Measurements from ENCODE around the gene TMCC1. TPM values are rescaled to one million over a fixed set of nuclear protein-coding genes. Genes with fewer than 3 reads are reported as not detected.

Gene TMCC1
- total RNA-seq, 4 donors from 2014 or later, result 23.2 to 78.7 (median 54.1) TPM

GRCh38 chr3:129855170-129855831, 38.2 kb downstream of the TMCC1 start:
- Histone ChIP-seq H3K4me3 (no peak overlapping the region), H3K4me1 (no peaks in the 10 kb centered on the region), H3K9me3 (no peaks in the 10 kb centered on the region), H3K27ac (peak overlapping the region; percentile 49 to 70), H3K27me3 (no peaks in the 10 kb centered on the region), H3K36me3 (no peaks in the 10 kb centered on the region)
- DNase-seq, result no peak
- intact Hi-C loops (cut with DNase I; ENCODE audit: low total_unique reads), result no loop called here
- TF ChIP-seq POLR2A (IDR thresholded peaks at IDR 0.05) (no peak), CTCF (IDR thresholded peaks at IDR 0.05) (no peak)

- DNase-seq, result no peak
- TF ChIP-seq POLR2A (IDR thresholded peaks at IDR 0.05), result no peak
- no peak for TF ChIP-seq CTCF (IDR thresholded peaks at IDR 0.05)
- H3K36me3 ChIP-seq, result no peaks in the 10 kb centered on the region
- H3K4me1 ChIP-seq, result no peaks in the 10 kb centered on the region
- peak overlapping the region in 1 of 2 donors; percentile 70 for H3K27ac ChIP-seq
- no peaks in the 10 kb centered on the region for H3K9me3 ChIP-seq
- H3K27me3 ChIP-seq, result no peaks in the 10 kb centered on the region
- intact Hi-C loops (cut with DNase I; ENCODE audit: low total_unique reads), result no loop called here
- no peak overlapping the region for H3K4me3 ChIP-seq
These were observed 39.1 kb downstream of the TMCC1 start for GRCh38 chr3:129854460-129854859.

GRCh38 chr3:129845956-129846355, 47.6 kb downstream of the TMCC1 start:
- TF ChIP-seq POLR2A (IDR thresholded peaks at IDR 0.05), result no peak
- no peak for TF ChIP-seq CTCF (IDR thresholded peaks at IDR 0.05)
- H3K4me1 ChIP-seq, result no peaks in the 10 kb centered on the region
- H3K36me3 ChIP-seq, result no peaks in the 10 kb centered on the region
- no peaks in the 10 kb centered on the region for H3K27me3 ChIP-seq
- intact Hi-C loops (cut with DNase I; ENCODE audit: low total_unique reads), result no loop called here
- DNase-seq, result no peak
- H3K9me3 ChIP-seq, result peaks cover 0 to 5% of the 10 kb centered on the region in 2 donors
- no peak overlapping the region for H3K4me3 ChIP-seq
- H3K27ac ChIP-seq, result no peak overlapping the region

GRCh38 chr3:129840707-129841360, 52.7 kb downstream of the TMCC1 start:
- TF ChIP-seq CTCF (IDR thresholded peaks at IDR 0.05), result no peak
- TF ChIP-seq POLR2A (IDR thresholded peaks at IDR 0.05), result no peak
- no peak overlapping the region for H3K4me3 ChIP-seq
- DNase-seq, result no peak
- no peak overlapping the region for H3K27ac ChIP-seq
- no peaks in the 10 kb centered on the region for H3K27me3 ChIP-seq
- H3K36me3 ChIP-seq, result no peaks in the 10 kb centered on the region
- peaks cover 0 to 5% of the 10 kb centered on the region in 2 donors for H3K9me3 ChIP-seq
- H3K4me1 ChIP-seq, result no peaks in the 10 kb centered on the region
- intact Hi-C loops (cut with DNase I; ENCODE audit: low total_unique reads), result no loop called here

- TF ChIP-seq CTCF (IDR thresholded peaks at IDR 0.05) (no peak), POLR2A (IDR thresholded peaks at IDR 0.05) (no peak)
These were observed 55.4 kb downstream of the TMCC1 start for GRCh38 chr3:129838086-129838485.

More at GRCh38 chr3:129838086-129838485, 55.4 kb downstream of the TMCC1 start:
- DNase-seq, result no peak
- peaks cover 0 to 5% of the 10 kb centered on the region in 2 donors for H3K9me3 ChIP-seq
- no peak overlapping the region for H3K4me3 ChIP-seq
- no peaks in the 10 kb centered on the region for H3K27me3 ChIP-seq
- no peaks in the 10 kb centered on the region for H3K4me1 ChIP-seq
- no peak overlapping the region for H3K27ac ChIP-seq
- no peaks in the 10 kb centered on the region for H3K36me3 ChIP-seq
- intact Hi-C loops (cut with DNase I; ENCODE audit: low total_unique reads), result no loop called here
